ENCODE measurements around the gene RBM20.
A peak's percentile ranks its signal among the peaks of the same experiment; 100 is the strongest.

The RBM20 gene

GRCh38 chr10:110845756-110846620 is 201.9 kb downstream of the RBM20 start:
- peaks cover 15 to 31% of the 10 kb centered on the region in 2 experiments for H3K4me1 ChIP-seq (ENCODE audit: control insufficient read depth in 1 of 2, insufficient read depth in 1 of 2, low read depth in 1 of 2, low read length in 1 of 2)

DNA sequence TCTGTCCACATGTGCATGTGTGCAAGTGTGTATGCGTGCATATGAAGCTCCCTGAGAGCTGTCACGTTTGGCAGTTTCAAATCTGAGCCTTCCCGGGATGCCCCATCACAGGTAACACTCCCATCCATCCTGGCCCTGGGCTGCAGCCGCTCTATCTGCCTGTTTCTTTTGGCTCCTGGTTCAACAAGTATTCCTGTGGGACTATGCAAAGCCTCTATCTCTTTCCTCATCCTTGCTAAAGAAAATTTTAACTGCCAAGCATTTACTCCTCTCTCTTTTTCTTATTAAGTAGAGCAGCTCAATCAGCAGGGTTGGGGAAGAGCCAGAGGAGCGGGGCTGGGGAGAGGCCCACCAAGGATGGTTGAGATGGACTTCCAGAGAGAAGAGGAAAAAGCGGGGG is 203.2 kb downstream of the RBM20 start:
- Histone ChIP-seq H3K27me3 (no peaks in the 10 kb centered on the region), H3K4me3 (ENCODE audit: low read depth in 1 of 2, low read length in 1 of 2) (no peak overlapping the region), H3K9me3 (no peaks in the 10 kb centered on the region), H3K4me1 (ENCODE audit: control insufficient read depth in 1 of 2, insufficient read depth in 1 of 2, low read depth in 1 of 2, low read length in 1 of 2) (peaks cover 19 to 39% of the 10 kb centered on the region in 2 experiments), H3K36me3 (no peaks in the 10 kb centered on the region), H3K27ac (no peak overlapping the region)
- TF ChIP-seq CTCF (IDR thresholded peaks at IDR 0.05), result no peak

More at GRCh38 chr10:110845756-110846620, 201.9 kb downstream of the RBM20 start:
- Histone ChIP-seq H3K27ac (no peak overlapping the region), H3K36me3 (no peaks in the 10 kb centered on the region), H3K27me3 (no peaks in the 10 kb centered on the region), H3K4me3 (ENCODE audit: low read depth in 1 of 2, low read length in 1 of 2) (no peak overlapping the region), H3K9me3 (no peaks in the 10 kb centered on the region)
- TF ChIP-seq CTCF (IDR thresholded peaks at IDR 0.05), result no peak

- Histone ChIP-seq H3K27ac (no peak overlapping the region), H3K4me1 (ENCODE audit: control insufficient read depth in 1 of 2, insufficient read depth in 1 of 2, low read depth in 1 of 2, low read length in 1 of 2) (peaks cover 19 to 42% of the 10 kb centered on the region in 2 experiments), H3K9me3 (no peaks in the 10 kb centered on the region), H3K27me3 (no peaks in the 10 kb centered on the region), H3K36me3 (no peaks in the 10 kb centered on the region), H3K4me3 (ENCODE audit: low read depth in 1 of 2, low read length in 1 of 2) (no peak overlapping the region)
- TF ChIP-seq CTCF (IDR thresholded peaks at IDR 0.05), result no peak
Observed at GRCh38 chr10:110848106-110848505, 204.0 kb downstream of the RBM20 start.

- Histone ChIP-seq H3K4me1 (ENCODE audit: control insufficient read depth in 1 of 2, insufficient read depth in 1 of 2, low read depth in 1 of 2, low read length in 1 of 2) (peaks cover 27 to 57% of the 10 kb centered on the region in 2 experiments), H3K27ac (no peak overlapping the region)
- no peak for TF ChIP-seq CTCF (IDR thresholded peaks at IDR 0.05)
Observed at GRCh38 chr10:110850099-110850498, 206.0 kb downstream of the RBM20 start.

GRCh38 chr10:110851020-110851612 is 207.0 kb downstream of the RBM20 start:
- H3K36me3 ChIP-seq, result no peaks in the 10 kb centered on the region
- H3K4me1 ChIP-seq (ENCODE audit: control insufficient read depth in 1 of 2, insufficient read depth in 1 of 2, low read depth in 1 of 2, low read length in 1 of 2), result peaks cover 27 to 59% of the 10 kb centered on the region in 2 experiments
- no peaks in the 10 kb centered on the region for H3K27me3 ChIP-seq
- TF ChIP-seq CTCF (IDR thresholded peaks at IDR 0.05), result no peak
- no peaks in the 10 kb centered on the region for H3K9me3 ChIP-seq
- H3K4me3 ChIP-seq (ENCODE audit: low read depth in 1 of 2, low read length in 1 of 2), result no peak overlapping the region
- H3K27ac ChIP-seq, result peak overlapping the region; percentile 9

More at GRCh38 chr10:110850099-110850498, 206.0 kb downstream of the RBM20 start:
- Histone ChIP-seq H3K36me3 (no peaks in the 10 kb centered on the region), H3K4me3 (ENCODE audit: low read depth in 1 of 2, low read length in 1 of 2) (no peak overlapping the region), H3K27me3 (no peaks in the 10 kb centered on the region), H3K9me3 (no peaks in the 10 kb centered on the region)
